NCI-H2171 (cell line): ENCODE data around the gene SLC25A42.
"Not testable (repeated sequence)": the region's sequence is repeated elsewhere in the genome, so short reads cannot be mapped to it uniquely, and the experiment has no call there.

Experiments
- DNase-seq: peaks from one replicate; lab custom pipeline; 2025; lab: John Stamatoyannopoulos, UW

Gene SLC25A42

DNA sequence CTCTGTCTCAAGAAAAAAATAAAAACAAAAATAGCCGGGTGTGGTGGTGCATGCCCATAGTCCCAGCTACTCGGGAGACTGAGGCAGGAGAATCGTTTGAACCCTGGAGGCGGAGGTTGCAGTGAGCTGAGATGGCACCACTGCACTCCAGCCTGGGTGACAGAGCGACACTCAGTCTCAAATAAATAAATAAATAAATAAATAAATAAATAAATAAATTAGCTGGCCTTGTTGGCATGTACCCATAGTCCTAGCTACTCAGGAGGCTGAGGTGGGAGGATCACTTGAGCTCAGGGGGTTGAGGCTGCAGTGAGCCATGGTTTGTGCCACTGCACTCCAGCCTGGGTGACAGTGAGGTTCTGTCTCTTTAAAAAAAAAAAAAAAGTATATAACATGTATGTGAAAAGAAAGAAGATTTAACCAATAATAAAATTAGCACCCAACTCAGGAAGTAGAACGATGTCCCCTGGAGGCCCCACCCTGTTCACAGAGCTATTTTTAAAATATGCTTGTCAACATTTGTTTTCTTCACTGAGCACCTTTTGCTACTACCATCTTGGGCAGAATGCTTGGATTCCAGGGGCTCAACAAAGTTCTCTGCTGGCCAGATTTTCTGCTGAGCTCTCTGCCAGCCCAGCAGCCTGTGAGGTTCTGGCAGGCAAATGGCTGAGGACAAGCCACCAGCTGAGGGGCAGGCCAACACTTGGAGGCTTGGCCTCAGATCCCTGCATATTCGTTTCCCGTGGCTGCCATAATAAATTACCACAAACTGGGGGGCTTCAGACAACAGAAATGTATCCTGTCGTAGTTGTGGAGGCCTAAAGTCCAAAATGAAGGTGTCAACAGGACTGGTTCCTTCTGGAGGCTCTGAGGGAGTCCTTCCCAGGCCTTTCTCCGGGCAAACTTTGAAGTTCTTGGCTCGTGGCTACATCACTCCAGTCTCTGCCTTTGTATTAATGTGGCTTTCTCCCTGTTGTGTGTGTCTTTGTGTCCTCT is 5.2 kb downstream of the SLC25A42 start:
- DNase-seq: no peak

DNA sequence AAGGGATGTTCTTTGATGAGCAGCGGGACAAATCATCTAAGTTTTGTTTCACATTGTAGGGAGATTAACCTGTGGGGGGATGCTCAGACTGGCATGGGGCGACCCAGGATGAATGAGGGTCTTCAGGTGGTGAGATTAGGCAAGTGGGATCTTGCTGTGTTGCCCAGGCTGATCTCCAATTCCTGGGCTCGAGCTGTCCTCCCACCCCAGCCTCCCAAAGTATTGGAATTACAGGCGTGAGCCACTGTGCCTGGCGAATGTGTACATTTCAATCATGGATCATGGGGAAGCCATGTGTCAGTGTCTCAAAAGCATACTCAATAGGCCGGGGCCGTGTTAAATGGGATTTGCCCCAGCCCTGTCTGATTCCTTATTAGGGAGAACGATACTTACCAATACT is 8.1 kb downstream of the SLC25A42 start:
- DNase-seq: no peak

DNA sequence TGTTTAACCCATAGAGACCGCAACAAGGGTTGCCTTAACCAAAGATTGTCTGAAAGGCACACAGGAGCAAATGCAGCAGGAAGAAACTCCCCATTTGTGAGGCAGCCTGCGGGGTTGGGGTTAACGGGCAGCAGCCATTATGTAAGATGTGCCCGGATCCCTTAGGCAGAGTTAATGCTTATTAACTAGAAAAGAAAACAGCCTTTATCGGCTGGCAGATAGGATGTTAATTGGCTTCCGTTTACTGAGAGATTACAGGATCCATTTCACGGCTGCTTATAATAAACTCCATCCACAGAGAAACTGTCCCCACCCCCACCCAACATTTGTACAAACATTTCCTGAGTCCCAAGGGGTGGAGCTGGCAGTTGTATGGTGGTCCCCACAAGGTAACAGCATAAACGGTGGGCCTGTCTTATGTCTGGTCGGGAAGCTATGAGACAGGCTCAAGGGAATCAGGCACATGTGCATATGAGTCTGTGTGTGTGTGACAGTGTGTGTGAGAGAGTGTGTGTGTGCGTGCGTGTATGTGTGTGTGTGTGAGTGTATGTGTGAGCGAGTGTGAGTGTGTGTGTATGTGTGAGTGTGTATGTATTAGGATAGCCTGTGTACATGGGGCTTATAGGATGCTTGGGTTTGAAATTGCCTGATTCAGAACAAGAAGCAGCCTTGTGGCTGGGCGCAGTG is 10.5 kb downstream of the SLC25A42 start:
- no peak for DNase-seq

DNA sequence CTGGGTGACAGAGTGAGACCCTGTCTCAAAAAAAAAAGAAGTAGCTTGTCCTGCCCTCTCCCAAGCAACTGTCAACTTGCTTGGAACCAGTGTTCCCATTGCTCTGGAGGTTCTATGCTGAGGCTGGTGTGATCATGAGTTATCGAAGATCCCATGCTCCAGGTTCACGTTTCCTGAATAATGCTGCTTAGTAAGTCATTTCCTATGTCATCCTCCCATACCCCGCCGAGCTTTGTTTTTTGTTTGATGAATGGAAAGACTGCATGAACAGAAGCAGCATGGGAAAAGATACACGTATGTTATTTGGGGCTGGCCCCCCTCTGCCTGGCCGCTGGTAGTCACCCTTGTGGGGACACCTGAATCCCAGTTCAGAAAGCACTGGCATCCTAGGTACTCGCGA is 11.3 kb downstream of the SLC25A42 start:
- no peak for DNase-seq

DNA sequence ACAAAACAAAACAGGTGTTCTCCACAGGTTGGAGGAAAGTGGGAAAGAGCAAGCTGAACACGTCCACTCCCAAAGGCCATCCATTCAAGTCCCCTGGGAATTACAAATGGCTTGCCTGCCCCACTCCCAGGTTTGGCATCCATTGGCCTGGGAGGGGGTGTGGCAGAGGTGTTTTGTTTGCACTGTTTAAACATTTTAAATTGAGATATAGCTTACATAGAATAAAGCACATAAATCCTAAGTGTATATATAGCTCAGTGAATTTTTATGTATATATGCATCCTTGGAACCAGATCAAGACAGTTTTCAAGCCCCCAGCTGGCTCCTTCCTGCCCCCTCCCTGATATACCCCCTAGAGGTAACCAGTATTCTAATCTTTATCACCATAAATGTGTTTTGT is 12.7 kb downstream of the SLC25A42 start:
- DNase-seq: no peak

DNA sequence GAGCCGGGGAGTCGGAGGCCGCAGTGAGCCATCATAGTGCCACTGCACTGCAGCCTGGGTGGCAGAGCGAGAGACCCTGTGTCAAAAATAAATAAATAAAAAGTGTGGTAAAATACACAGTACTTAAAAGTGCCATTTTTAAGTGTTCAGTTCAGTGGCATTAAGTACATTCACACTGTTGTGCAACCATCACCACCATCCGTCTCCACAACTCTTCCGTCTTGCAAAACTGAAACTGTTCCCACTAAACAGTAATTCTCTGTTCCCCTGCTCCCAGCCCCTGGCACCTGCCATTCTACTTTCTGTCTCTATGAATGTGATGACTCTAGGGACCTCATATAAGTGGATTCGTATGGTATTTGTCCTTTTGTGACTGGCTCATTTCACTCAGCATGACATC is 13.3 kb downstream of the SLC25A42 start:
- DNase-seq: no peak

DNA sequence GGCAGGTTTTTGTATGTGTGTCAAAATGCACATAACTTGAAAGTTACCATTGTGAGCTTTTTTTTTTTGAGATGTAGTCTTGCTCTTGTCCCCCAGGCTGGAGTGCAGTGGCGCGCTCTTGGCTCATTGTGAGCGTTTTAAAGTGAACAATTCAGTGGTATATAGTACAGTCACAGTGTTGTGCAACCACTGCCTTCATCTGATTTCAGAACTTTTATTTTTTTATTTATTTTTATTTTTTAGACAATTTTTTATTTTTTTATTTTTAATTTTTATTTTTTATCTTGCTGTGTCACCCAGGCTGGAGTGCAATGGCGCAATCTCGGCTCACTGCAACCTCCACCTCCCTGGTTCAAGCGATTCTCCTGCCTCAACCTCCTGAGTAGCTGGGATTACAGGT is 15.0 kb downstream of the SLC25A42 start:
- DNase-seq: no peak

DNA sequence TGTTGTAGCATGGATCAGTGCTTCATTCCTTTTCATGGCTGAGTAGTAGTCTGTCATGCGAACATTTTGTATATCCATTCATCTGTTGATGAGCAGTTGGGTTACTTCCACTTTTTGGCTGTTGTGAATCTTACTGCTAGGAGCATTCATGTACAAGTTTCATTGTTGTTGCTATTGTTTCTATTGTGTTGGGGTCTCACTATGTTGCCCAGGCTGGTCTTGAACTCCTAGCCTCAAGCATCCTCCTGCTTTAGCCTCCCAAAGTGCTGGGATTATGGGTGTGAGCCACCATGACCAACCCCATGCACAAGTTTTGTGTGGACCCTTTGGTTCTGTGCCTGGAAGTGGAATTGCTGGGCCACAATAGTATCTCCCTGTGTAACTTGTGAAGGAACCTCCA is 15.8 kb downstream of the SLC25A42 start:
- no peak for DNase-seq

DNA sequence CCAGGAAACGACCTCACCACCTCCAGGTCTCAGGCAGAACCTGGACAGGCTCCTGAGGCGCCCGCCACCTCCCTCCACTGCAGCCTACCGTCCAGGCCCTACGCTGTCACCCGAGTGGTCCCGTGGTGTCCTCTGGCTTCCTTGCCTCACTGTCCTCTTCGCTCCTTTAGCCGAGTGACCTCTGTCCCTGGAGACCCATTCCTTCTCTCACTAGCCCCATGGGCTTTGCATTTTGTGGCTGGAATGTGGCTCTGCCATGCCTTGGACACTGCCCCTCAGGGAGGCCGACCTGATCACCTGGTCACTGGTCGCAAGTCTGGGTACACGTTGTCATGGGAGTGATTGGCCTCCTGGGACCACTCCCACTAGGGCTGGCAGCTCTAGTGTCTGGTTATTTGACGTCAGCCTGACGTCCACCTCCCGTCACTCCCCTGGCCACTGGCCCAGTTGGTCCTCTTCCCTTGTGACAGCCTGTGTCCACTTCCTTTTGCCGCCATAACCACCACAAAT is 17.9 kb downstream of the SLC25A42 start:
- DNase-seq: no peak

DNA sequence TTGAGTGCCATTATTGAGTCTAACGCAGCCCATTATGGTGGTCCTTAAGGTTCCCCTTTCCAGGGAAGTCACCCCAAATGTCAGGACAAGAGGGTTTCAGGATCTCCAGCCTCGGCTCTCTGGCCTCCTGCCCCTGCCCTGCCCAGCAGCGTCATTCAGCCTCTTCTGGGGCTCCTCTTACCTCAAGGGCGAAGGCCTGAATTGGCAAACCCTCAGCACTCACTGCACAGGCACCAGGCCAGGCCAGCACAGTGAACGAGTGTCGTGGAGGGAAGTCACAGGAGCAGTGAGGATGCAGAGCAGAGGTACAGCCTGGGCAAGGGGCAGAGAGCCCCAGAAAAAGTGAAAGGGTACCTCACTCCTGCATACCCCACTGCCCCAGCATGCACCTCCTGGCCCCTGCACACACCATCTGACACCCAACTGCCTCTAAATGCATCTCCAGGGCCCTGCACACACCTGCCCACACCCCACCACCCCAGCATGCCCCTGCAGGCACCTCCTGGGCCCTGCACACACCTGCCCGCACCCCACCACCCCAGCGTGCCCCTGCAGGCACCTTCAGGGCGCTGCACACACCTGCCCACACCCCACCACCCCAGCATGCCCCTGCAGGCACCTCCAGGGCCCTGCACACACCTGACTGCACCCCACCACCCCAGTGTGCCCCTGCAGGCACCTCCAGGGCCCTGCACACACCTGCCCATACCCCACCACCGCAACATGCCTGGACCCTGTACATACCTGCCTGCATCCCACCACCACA is 19.8 kb downstream of the SLC25A42 start:
- no peak for DNase-seq

DNA sequence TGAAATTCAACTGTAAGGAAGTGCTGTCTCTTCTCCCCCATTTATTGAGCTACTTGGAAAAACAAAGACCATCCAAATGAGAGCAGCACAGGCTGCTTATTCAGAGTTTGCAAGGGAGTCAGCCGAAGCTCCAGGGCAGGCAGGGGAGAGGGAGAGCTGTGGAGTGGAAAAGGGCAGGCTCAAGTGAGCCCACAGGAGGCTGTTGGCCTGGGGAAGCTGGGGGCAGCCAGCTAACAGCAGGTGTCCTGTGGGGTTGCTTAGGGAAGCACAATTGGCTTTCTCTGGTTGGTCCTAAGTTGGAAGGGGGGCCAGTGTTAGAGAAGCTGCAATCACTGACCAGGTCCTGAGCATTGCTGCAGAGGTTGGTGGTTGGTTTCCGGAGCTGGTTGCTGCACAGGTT is 23.9 kb downstream of the SLC25A42 start:
- DNase-seq: no peak

DNA sequence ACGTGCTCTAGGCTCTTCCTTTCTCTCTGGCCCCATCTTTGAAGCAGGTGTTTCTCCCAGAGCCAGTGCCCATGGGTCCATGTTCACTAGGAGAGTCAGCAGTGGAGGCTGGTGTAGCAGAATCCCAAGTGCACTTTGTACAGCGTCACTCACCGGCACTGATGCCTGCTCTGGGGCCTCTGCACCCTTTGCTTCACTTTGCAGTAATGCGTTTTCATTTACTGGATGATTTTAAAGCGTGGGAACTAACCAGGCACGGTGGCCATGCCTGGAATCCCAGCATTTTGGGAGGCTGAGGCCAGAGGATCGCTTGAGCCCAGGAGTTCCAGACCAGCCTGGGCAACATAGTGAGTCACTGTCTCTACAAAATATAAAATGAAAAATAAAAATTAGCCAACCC is 30.7 kb downstream of the SLC25A42 start:
- DNase-seq: no peak

DNA sequence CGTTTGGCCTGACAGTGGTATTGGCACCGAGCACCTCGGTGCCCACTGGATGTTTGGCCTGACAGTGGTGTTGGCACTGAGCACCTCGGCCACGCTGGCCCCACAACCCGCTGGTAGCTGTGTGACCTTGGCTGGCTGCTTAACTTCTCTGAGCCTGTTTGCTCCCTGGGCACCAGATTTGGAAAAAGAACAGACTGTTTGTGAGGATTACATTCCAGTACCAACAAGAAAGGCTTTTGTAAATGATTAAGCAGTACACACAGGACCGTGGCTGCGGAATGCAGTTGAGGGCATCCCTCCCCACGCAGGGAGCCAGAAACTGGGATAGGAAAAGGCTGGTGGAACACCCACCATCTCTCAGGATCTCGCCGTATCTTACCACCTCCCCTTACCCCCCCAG is 31.9 kb downstream of the SLC25A42 start:
- DNase-seq: no peak

DNA sequence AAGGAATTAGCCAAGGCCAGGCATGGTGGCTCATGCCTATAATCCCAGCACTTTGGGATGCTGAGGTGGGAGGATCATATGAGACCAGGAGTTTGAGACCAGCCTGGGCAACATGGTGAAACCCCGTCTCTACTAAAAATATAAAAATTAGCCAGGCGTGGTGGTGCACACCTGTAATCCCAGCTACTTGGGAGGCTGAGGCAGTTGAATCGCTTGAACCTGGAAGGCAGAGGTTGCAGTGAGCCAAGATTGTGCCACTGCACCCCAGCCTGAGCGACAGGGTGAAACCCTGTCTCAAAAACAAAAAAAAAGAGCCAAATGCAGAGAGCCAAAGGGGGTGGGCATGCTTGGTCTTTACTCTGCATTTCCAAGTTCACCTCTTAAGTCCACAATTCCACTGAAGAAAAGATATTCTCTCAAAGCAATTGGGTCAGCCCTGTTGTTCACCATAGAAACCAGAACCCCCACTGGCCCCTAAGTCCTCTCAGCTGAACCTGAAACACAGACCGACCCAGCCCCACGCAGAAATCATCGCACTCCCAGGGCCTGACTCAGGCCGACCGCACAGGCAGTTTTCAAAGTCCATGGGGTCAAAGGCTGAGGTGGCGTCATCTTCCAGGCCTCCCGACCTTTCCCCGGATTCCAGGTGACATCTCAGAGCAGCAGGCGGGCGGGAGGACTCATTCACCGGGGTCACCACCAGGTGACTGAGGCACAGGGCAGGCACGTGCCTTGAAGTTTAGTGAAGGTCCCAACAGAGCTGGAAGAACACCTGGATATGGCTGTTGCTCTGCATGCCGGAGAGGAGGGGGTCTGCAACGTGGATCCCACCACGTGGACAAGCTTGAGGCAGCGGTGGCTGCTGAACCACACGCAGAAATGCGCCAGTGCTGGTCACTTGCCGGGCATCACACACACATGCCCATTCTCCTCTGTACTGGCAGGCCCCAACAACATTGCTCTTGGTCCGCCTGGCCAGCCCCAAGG is 33.1 kb downstream of the SLC25A42 start:
- no peak for DNase-seq

DNA sequence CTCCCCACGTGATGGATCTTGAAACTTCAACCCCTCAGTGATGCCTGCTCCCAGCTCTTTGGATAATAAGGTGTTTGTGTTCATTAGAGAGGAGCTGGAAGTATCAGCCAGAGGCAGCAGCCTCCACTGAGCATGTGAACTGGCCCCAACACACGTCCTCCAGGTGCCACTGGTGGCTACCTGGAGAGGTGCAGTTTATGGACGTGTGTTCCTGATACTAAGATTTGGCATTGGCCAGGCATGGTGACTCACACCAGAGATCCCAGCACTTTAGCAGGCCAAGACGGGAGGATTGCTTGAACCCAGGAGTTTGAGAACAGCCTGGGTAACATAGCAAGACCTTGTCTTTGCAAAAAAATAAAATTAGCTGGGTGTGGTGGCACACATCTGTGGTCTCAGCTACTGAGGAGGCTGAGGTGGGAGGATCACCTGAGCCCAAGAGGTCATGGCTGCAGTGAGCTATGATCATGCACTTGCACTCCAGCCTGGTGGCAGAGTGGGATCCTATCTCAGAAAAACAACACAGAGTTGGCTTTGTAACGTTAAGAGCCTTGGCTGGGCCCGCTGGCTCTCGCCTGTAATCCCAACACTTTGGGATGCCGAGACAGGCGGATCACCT is 34.4 kb downstream of the SLC25A42 start:
- no peak for DNase-seq

DNA sequence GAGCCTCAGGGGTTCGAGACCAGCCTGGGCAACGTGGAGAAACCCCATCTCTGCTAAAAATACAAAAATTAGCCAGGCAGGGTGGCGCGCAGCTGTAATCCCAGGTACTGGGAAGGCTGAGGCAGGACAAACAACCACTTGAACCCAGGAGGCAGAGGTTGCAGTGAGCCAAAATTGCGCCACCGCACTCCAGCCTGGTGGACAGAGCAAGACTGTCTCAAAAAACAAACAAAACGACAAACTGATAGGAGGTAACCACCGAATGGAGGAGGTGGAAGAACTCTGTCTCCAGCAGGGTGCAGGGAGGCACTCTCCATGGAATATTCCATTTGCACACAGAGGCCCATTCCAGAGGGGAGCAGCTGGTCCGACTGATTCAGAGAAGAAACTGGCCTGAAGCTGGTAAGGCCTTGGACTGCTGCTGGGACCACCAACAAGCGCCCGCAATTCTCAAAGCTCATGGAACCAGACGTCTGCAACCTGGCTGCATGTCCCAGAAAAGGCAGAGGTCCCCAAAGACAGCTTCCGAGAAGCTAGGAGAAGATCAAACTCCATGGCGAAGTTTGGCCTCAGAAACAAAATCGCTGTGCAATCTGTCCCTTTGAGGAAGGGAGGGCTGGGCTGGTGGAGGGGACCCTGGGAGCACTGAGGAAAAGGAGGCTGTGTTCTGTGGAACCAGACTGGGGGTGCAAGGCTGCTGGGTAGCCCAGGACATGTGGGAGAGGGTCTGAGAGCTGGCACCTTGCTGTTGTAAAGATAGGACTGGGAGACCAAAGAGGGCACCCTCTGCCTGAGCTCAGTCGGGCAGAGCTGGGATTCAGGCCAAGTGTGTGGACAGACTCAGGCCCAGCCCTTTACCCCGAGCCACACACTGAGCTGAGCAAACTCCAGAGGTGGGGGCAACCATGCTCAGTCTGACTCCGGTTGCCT is 35.2 kb downstream of the SLC25A42 start:
- no peak for DNase-seq

DNA sequence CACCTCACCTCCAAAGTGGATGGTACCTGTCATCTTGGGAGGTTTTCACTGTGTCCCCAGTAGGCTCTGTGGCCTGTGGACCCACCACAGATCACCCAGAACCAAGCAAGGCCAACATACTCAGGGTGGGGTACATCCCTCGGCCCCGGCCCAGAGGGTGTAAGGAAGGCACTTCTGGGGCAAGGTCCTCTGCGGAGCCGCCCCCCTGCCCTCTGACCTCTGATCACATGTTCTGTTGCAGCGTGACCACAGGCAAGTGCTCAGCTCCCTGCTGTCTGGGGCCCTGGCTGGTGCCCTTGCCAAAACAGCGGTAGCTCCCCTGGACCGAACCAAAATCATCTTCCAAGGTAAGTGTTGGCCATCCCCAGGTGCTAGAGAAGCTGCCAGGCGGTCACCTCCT is 37.7 kb downstream of the SLC25A42 start:
- no peak for DNase-seq

DNA sequence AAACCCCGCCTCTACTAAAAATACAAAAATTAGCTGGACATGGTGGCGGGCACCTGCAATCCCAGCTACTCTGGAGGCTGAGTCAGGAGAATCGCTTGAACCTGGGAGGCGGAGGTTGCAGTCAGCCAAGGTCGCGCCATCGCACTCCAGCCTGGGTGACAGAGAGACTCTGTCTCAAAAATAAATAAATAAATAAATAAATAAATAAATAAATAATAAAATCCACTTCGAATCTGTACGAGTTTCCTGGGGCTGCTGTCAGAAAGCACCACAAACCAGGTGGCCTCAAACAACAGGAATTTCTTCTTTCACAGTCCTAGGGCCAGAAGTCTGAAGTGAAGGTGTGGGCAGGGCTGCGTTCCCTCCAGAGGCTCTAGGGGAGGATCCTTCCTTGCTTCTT is 38.8 kb downstream of the SLC25A42 start:
- not testable (repeated sequence) for DNase-seq

DNA sequence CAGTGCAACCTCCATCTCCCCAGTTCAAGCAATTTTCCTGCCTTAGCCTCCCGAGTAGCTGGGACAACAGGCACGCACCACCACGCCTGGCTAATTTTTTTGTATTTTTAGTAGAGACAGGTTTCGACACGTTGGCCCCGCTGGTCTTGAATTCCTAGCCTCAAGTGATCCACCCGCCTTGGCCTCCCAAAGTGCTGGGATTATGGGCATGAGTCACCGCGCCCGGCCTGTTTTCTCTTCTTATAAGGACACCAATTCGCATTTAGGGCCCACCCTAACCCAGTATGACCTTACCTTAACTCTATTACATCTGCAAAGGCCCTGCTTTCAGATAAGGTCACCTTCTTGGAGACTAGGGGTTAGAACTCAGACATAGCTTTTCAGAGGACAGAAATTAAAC is 39.4 kb downstream of the SLC25A42 start:
- DNase-seq: no peak
